NCI-H446 treated with DMSO at 0.1 percent for 48 hours (cell line): ENCODE results near the gene PTPRN2.
"Not testable (repeated sequence)": the region's sequence is repeated elsewhere in the genome, so short reads cannot be mapped to it uniquely, and the experiment has no call there.

ENCODE experiments used
- DNase-seq: peaks from one replicate; lab custom pipeline; 2025; lab: John Stamatoyannopoulos, UW

The PTPRN2 gene

GRCh38 chr7:157516911-157517781, 1070.5 kb downstream of the PTPRN2 start:
- DNase-seq: no peak

GRCh38 chr7:157516311-157516710, 1071.3 kb downstream of the PTPRN2 start:
- DNase-seq: no peak

- DNase-seq: no peak
Observed at GRCh38 chr7:157515342-157516041, 1072.1 kb downstream of the PTPRN2 start.

- no peak for DNase-seq
Observed at GRCh38 chr7:157514746-157515145, 1072.9 kb downstream of the PTPRN2 start.

GRCh38 chr7:157514306-157514705, 1073.3 kb downstream of the PTPRN2 start:
- no peak for DNase-seq

- DNase-seq: no peak
Observed at GRCh38 chr7:157513682-157514081, 1073.9 kb downstream of the PTPRN2 start.

GRCh38 chr7:157513162-157513621, 1074.4 kb downstream of the PTPRN2 start:
- no peak for DNase-seq

- DNase-seq: no peak
Observed at GRCh38 chr7:157509226-157509625, 1078.4 kb downstream of the PTPRN2 start.

- no peak for DNase-seq
Observed at GRCh38 chr7:157508477-157508881, 1079.1 kb downstream of the PTPRN2 start.

GRCh38 chr7:157507987-157508386, 1079.6 kb downstream of the PTPRN2 start:
- DNase-seq: no peak

- DNase-seq: no peak
Observed at GRCh38 chr7:157506268-157506667, 1081.4 kb downstream of the PTPRN2 start.

- no peak for DNase-seq
Observed at GRCh38 chr7:157505646-157506045, 1082.0 kb downstream of the PTPRN2 start.

GRCh38 chr7:157503229-157503628, 1084.4 kb downstream of the PTPRN2 start:
- no peak for DNase-seq

GRCh38 chr7:157502701-157503111, 1084.9 kb downstream of the PTPRN2 start:
- DNase-seq: no peak

- DNase-seq: no peak
Observed at GRCh38 chr7:157501581-157501980, 1086.0 kb downstream of the PTPRN2 start.

GRCh38 chr7:157500989-157501540, 1086.6 kb downstream of the PTPRN2 start:
- not testable (repeated sequence) for DNase-seq

GRCh38 chr7:157500171-157500960, 1087.3 kb downstream of the PTPRN2 start:
- DNase-seq: no peak

- DNase-seq: no peak
Observed at GRCh38 chr7:157499835-157500153, 1087.8 kb downstream of the PTPRN2 start.

GRCh38 chr7:157499121-157499834, 1088.3 kb downstream of the PTPRN2 start:
- no peak for DNase-seq

- no peak for DNase-seq
Observed at GRCh38 chr7:157498657-157499056, 1089.0 kb downstream of the PTPRN2 start.
